H9 (cell line): ENCODE measurements around the gene SARNP. TPM values are rescaled to one million over a fixed set of nuclear protein-coding genes. Genes with fewer than 3 reads are reported as not detected.

ENCODE experiments used
- DNase-seq: peaks from one replicate; pipeline ENCODE4 v3.0.0-alpha.2; 2017
- H2AFZ ChIP-seq: one replicate; pipeline ENCODE4 v1.6.1; 2013; ENCODE audit warnings: mild to moderate bottlenecking, low read length, control low read depth, moderate library complexity
- H2AK5ac ChIP-seq: 2 replicates; pipeline ENCODE4 v1.6.1; 2013; ENCODE audit warnings: low read length, control low read depth, mixed read lengths; ENCODE audit not compliant: insufficient read length
- H2BK120ac ChIP-seq: one replicate; pipeline ENCODE4 v1.6.1; 2013; ENCODE audit warnings: low read depth, mild to moderate bottlenecking, low read length, control low read depth, inconsistent platforms; ENCODE audit not compliant: poor library complexity, severe bottlenecking
- H2BK12ac ChIP-seq: 2 replicates; pipeline ENCODE4 v1.6.1; 2013; ENCODE audit warnings: low read length, control low read depth, mixed read lengths, low read depth; ENCODE audit not compliant: insufficient read length
- H2BK15ac ChIP-seq: 2 replicates; pipeline ENCODE4 v1.6.1; 2013; ENCODE audit warnings: low read depth, low read length, control low read depth
- H2BK20ac ChIP-seq: one replicate; pipeline ENCODE4 v1.6.1; 2013; ENCODE audit warnings: low read depth, mild to moderate bottlenecking, low read length, control low read depth, inconsistent platforms; ENCODE audit not compliant: poor library complexity, severe bottlenecking
- H2BK5ac ChIP-seq: 2 replicates; pipeline ENCODE4 v1.6.1; 2013; ENCODE audit warnings: low read length, control low read depth, mixed read lengths; ENCODE audit not compliant: insufficient read length
- H3K14ac ChIP-seq: 2 replicates; pipeline ENCODE4 v1.6.1; 2013; ENCODE audit warnings: low read length, control low read depth; ENCODE audit not compliant: insufficient read depth
- H3K18ac ChIP-seq: 2 replicates; pipeline ENCODE4 v1.6.1; 2013; ENCODE audit warnings: low read depth, mild to moderate bottlenecking, mixed read lengths, low read length, control low read depth; ENCODE audit not compliant: insufficient read length
- H3K23ac ChIP-seq: 2 replicates; pipeline ENCODE4 v1.6.1; 2013; ENCODE audit warnings: low read length, control low read depth, mixed read lengths, low read depth; ENCODE audit not compliant: insufficient read length
- H3K23me2 ChIP-seq: 2 replicates; pipeline ENCODE4 v1.6.1; 2013; ENCODE audit warnings: low read depth, mild to moderate bottlenecking, mixed read lengths, low read length, control low read depth; ENCODE audit not compliant: insufficient read length, poor library complexity, severe bottlenecking
- H3K27ac ChIP-seq: 2 replicates; pipeline ENCODE4 v1.5.1; 2013; ENCODE audit warnings: low read length, control low read depth, mixed read lengths, low read depth; ENCODE audit not compliant: insufficient read length
- H3K27me3 ChIP-seq: 2 replicates; pipeline ENCODE4 v1.6.1; 2013; ENCODE audit warnings: low read length, control low read depth, inconsistent platforms; ENCODE audit not compliant: insufficient read depth
- H3K4ac ChIP-seq: 2 replicates; pipeline ENCODE4 v1.6.1; 2013; ENCODE audit warnings: low read depth, mild to moderate bottlenecking, control low read depth, inconsistent platforms, low read length, moderate library complexity
- H3K4me1 ChIP-seq: 2 replicates; pipeline ENCODE4 v1.6.1; 2013; ENCODE audit warnings: low read length, control low read depth, inconsistent platforms; ENCODE audit not compliant: insufficient read depth
- H3K4me2 ChIP-seq: 2 replicates; pipeline ENCODE4 v1.6.1; 2013; ENCODE audit warnings: low read length, control low read depth, mixed read lengths; ENCODE audit not compliant: insufficient read length, insufficient read depth
- H3K56ac ChIP-seq: 2 replicates; pipeline ENCODE4 v1.6.1; 2013; ENCODE audit warnings: low read depth, mild to moderate bottlenecking, mixed read lengths, low read length, control low read depth; ENCODE audit not compliant: insufficient read length
- H3K79me1 ChIP-seq: 2 replicates; pipeline ENCODE4 v1.6.1; 2013; ENCODE audit warnings: low read depth, mild to moderate bottlenecking, moderate library complexity, low read length, control low read depth, inconsistent platforms; ENCODE audit not compliant: insufficient read depth, poor library complexity, severe bottlenecking
- H3K79me2 ChIP-seq: 2 replicates; pipeline ENCODE4 v1.6.1; 2013; ENCODE audit warnings: low read length, control low read depth, inconsistent platforms; ENCODE audit not compliant: insufficient read depth
- H3K9ac ChIP-seq: 2 replicates; pipeline ENCODE4 v1.6.1; 2013; ENCODE audit warnings: low read length, control low read depth, mixed read lengths; ENCODE audit not compliant: insufficient read length; ENCODE audit errors: extremely low read depth
- H3K9me3 ChIP-seq: one replicate; pipeline ENCODE4 v1.6.1; 2013; ENCODE audit warnings: low read depth, low read length, inconsistent platforms; ENCODE audit not compliant: control insufficient read depth
- H3T11ph ChIP-seq: one replicate; pipeline ENCODE4 v1.6.1; 2013; ENCODE audit warnings: mild to moderate bottlenecking, low read length, control low read depth, inconsistent platforms
- H4K20me1 ChIP-seq: one replicate; pipeline ENCODE4 v1.6.1; 2013; ENCODE audit not compliant: control insufficient read depth, insufficient read length, insufficient read depth
- H4K5ac ChIP-seq: 2 replicates; pipeline ENCODE4 v1.6.1; 2013; ENCODE audit warnings: low read depth, mild to moderate bottlenecking, mixed read lengths, low read length, control low read depth; ENCODE audit not compliant: insufficient read length
- H4K8ac ChIP-seq: replicated peaks from 2 replicates; pipeline ENCODE4 v1.6.1; 2013; ENCODE audit warnings: low read length, control low read depth, mixed read lengths, low read depth; ENCODE audit not compliant: insufficient read length
- H4K91ac ChIP-seq: 2 replicates; pipeline ENCODE4 v1.6.1; 2013; ENCODE audit warnings: low read depth, mild to moderate bottlenecking, moderate library complexity, mixed read lengths, low read length, control low read depth; ENCODE audit not compliant: insufficient read length
- H3K27ac Mint-ChIP-seq, 3 experiments: 2 replicates in 2 of 3; 3 replicates in 1 of 3; pipeline ENCODE4 v1.8.0; 2020 to 2021; ENCODE audit warnings: mixed read lengths in 3 of 3, mild to moderate bottlenecking in 1 of 3, moderate library complexity in 1 of 3
- H3K27me3 Mint-ChIP-seq: 2 replicates; pipeline ENCODE4 v1.8.0; 2021; ENCODE audit warnings: low read depth, mild to moderate bottlenecking, moderate library complexity, mixed read lengths
- H3K36me3 Mint-ChIP-seq, 3 experiments: 2 replicates in 2 of 3; 3 replicates in 1 of 3; pipeline ENCODE4 v1.8.0; 2020 to 2021; ENCODE audit warnings: low read depth in 3 of 3, mixed read lengths in 3 of 3; ENCODE audit not compliant: insufficient read depth in 1 of 3
- H3K4me1 Mint-ChIP-seq, 2 experiments: 2 replicates each; pipeline ENCODE4 v1.8.0; 2020; ENCODE audit warnings: mixed read lengths in 2 of 2
- H3K4me3 Mint-ChIP-seq, 2 experiments: 2 replicates in 1 of 2; 3 replicates in 1 of 2; pipeline ENCODE4 v1.8.0; 2020 to 2021; ENCODE audit warnings: mild to moderate bottlenecking in 2 of 2, mixed read lengths in 2 of 2, moderate library complexity in 1 of 2
- H3K9me3 Mint-ChIP-seq, 2 experiments: 2 replicates in 1 of 2; 3 replicates in 1 of 2; pipeline ENCODE4 v1.8.0; 2020; ENCODE audit warnings: mild to moderate bottlenecking in 2 of 2, mixed read lengths in 2 of 2, moderate library complexity in 1 of 2
- CTCF ChIP-seq: fragments of 200-600 bp; sonication (generic); conservative IDR thresholded peaks from 3 replicates; pipeline ENCODE4 v1.8.0; 2021; ENCODE audit warnings: antibody characterized with exemption, mild to moderate bottlenecking
- WGBS: extraction: QIAGEN DNeasy Blood & Tissue Kit; methylation state at CpG from one replicate; pipeline ENCODE4 v1.1.7; 2013; ENCODE audit warnings: missing lambda C conversion rate, low lambda C conversion rate, mixed read lengths; ENCODE audit not compliant: insufficient read length; ENCODE audit errors: extremely low coverage; 5-methylcytosine and 5-hydroxymethylcytosine counted together
- total RNA-seq: library from RNA; stranded (reverse); gene quantifications from 2 replicates; pipeline ENCODE4 v1.2.1, GENCODE V29; 2021

SARNP gene
- total RNA-seq, 1 experiment from 2014 or later: 127 TPM

GRCh38 chr12:55844961-55845360 lies 27.4 kb upstream of the SARNP start:
- Histone ChIP-seq H4K8ac (no peak overlapping the region), H3K23ac (no peak overlapping the region), H2BK20ac (no peak overlapping the region), H2BK15ac (no peak overlapping the region), H3K4me1 (no peaks in the 10 kb centered on the region; the same call in 1 of the 2 replicates), H3K27me3 (no peaks in the 10 kb centered on the region), H3K79me1 (no peaks in the 10 kb centered on the region), H3K9ac (no peak overlapping the region), H2BK5ac (no peak overlapping the region), H3K56ac (no peak overlapping the region), H3K9me3 (no peaks in the 10 kb centered on the region), H2AFZ (no peak overlapping the region), H4K20me1 (peaks cover 3% of the 10 kb centered on the region), H2BK120ac (no peak overlapping the region), H3K4me2 (no peak overlapping the region), H2BK12ac (no peak overlapping the region), H3T11ph (no peak overlapping the region), H3K23me2 (no peaks in the 10 kb centered on the region), H3K14ac (no peak overlapping the region), H3K18ac (no peak overlapping the region), H4K91ac (no peak overlapping the region), H3K27ac (no peak overlapping the region), H3K4ac (no peak overlapping the region), H3K79me2 (no peaks in the 10 kb centered on the region), H4K5ac (no peak overlapping the region), H2AK5ac (no peak overlapping the region)
- peaks cover 7% of the 10 kb centered on the region for H3K27me3 Mint-ChIP-seq
- no peaks in the 10 kb centered on the region for H3K36me3 Mint-ChIP-seq
- TF ChIP-seq CTCF: no peak
- no peak overlapping the region for H3K4me3 Mint-ChIP-seq
- H3K27ac Mint-ChIP-seq: no peak overlapping the region
- H3K9me3 Mint-ChIP-seq: no peaks in the 10 kb centered on the region
- no peak for DNase-seq
- H3K4me1 Mint-ChIP-seq: peaks cover 19 to 26% of the 10 kb centered on the region in 2 experiments
- no CpG with 5 or more reads among the region's 4 CpGs for WGBS
